Activated T-helper 1 cell treated with anti-CD3 and anti-CD28 coated beads, Interleukin-2, amount 50 U/mL, for 16 hours (primary cell): ENCODE measurements around the gene CEP85.

Experiments
- DNase-seq, 2 donors: peaks; one replicate each; pipeline ENCODE4 v3.0.0-alpha.2; 2020; ENCODE audit warnings: low read depth in 1 of 2, low spot score in 1 of 2

CEP85 gene

GRCh38 chr1:26315874-26316850 is 82.2 kb downstream of the CEP85 start:
- no peak for DNase-seq

DNA sequence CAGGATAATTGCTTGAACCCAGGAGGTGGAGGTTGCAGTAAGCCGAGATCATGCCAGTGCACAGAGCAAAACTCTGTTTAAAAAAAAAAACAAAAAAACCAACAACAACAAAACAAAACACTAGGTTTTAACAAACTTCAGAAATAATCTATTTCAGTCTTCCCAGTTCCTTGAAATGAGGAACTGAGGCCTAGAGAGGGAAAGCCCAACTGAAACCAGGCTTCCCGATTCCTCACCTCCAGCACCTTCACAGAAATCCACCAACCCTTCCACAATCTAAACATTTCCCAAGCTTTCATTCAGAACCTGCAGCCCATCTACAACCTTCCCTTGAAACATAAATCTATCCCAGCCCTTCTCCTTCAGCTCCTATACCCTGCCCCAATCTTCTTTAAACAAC is 83.1 kb downstream of the CEP85 start:
- no peak for DNase-seq

DNA sequence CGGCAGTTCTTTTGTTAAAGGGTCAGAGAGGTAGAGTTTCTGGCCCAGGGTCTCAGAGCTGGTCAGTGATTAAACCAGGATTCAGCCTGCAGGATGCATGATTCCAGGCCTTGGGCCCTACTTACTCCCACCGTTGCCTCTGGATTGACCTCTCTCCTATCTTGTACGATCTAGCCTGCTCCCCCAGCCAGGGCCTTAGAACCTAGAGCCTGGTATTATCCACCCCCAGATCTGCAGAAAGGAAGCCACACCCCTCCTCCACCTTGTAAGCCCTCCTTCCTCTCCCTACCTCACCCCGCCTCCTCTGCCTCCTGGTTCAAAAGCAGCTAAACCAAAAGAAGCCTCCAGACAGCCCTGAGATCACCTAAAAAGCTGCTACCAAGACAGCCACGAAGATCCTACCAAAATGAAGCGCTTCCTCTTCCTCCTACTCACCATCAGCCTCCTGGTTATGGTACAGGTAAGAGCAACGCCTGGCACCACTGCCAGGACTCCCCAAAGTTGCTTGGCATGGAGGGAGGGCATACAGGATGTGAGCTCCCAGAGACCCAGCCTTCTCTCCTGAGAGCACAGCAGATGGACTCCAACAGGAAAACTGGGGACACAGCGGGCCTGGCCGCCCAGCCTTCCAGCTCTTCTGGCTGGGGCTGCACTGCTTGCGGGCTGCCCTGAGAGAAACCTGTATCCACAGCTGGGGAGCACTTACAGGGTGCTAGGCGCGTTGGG is 83.8 kb downstream of the CEP85 start, which contains the start of gene CD52:
Gene CD52, plus strand, starts transcription at position 347 of the 726 bp plus-strand sequence. Its CDS starts 60 bp downstream, at position 407.
- DNase-seq = peak; percentile 52 to 53

- no peak for DNase-seq
Observed at GRCh38 chr1:26318338-26319064, 84.5 kb downstream of the CEP85 start.

DNA sequence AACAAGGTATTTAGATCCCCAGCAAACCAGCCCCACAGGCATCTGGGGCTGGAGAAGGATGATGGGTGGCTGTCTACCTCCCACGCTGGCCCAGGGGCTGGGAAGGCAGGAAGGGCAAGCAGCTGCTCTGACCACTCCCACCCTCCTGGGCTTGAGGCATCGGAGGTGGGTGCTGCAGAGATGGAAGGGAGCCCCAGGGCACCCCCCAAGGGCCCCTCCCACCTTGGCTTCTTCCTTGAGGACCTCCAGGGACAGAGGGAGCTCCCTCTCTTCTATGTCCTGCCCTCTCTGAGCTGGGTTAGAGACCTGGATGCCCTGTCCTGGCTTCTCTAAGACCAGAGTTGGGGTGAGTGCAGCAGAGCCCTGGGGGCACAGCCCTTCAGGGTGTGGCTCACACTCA is 86.9 kb downstream of the CEP85 start:
- no peak for DNase-seq

DNA sequence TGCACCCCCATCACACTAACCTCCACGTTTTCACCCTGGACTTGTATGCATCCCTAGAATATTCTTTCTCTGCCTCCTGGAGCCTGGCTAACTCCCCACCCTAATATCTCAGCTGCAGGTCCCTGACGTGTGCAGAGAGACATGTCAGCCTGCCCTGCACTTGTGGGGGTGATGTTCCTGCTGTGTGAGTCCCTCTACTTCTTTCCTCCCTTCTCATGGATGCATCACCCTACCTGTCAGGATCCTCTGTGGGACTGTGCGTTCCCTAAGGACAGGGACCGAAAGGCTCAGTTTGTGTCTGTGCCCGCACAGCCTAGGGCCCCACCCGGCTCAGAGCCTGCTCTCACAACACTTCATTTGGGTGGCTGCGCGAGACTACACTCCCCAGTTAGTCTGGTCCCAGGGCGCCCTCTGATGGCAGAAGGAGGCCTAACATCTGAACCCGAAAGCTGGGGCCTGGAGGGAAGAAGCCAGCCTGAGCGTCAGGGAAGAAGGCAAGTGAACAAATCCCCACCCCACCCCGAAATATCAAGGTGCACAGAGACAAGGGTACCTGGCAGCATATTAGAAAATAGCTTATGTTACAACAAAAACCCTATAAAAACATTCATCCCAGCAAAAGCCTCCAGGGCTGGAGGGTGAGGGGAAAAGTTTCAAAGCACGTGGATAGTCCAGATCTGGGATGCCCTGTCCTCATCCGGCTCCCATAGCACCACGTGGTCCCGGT is 87.5 kb downstream of the CEP85 start:
- peak; percentile 89 to 95 for DNase-seq

- no peak for DNase-seq
Observed at GRCh38 chr1:26322042-26322331, 88.0 kb downstream of the CEP85 start.

DNA sequence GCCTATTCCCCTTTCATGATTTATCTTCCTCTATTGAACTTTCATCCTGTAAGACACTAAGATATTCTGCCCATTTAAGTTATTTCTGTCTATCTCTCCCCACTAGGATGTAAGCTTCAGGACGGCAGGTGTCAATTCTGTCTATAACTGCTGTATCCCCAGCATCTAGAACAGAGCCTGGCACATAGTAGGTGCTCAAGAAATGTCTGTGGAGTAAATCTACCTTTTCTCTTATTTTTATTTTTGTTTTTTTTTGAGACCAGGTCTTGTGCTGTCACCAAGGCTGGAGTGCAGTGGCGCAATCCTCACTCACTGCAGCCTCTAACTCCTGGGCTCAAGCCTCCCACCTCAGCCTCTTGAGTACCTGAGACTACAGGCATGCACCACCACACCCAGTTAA is 89.4 kb downstream of the CEP85 start:
- no peak for DNase-seq

DNA sequence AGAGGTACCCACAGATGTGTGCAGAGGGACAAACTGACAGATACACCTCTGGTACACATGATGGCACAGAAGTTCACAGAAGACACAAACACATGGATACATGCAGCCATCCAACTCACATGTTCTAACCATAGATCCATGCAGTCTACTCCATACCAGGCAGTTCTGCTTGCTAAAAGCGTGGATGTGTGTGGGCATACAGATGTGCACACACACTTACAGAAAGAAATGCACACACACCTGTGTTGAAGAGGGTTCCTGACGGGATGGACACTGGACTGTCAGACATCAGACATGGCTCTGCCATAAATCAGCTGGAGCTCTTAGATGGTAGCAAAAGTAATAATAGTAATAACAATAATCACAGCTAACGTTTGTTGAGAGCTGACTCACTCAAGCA is 90.5 kb downstream of the CEP85 start:
- no peak for DNase-seq

DNA sequence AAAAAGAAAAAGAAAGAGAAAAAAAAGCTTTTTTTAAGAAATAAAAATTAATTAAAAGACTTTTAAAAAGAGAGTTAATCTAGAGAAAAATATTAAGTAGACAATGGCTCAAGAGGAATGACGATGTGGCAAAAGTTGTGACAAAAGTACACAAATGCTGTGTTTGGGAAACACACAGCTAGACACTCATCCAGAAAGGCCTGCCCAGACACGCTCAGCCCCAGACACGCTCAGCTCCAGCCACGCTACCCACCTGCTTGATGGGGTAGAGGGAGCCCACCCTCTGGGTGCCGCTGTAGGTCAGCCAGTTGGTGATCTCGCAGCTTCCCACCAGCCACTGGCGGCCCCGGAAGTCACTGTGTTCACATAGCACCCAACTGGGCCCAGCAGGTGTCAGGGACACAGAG is 94.0 kb downstream of the CEP85 start:
- DNase-seq = no peak
